Neural progenitor cell (in vitro differentiated cells): Measurements from ENCODE around the gene GNG7.
"Not testable (repeated sequence)": the region's sequence is repeated elsewhere in the genome, so short reads cannot be mapped to it uniquely, and the experiment has no call there.

Experiments used
- CTCF ChIP-seq: fragments of 200-600 bp; sonication (generic); IDR thresholded peaks from 2 replicates; pipeline ENCODE4 v1.5.1; 2017; ENCODE audit warnings: antibody characterized with exemption, mild to moderate bottlenecking
- EZH2 ChIP-seq: fragments of 200-600 bp; sonication (generic); IDR thresholded peaks from 2 replicates; pipeline ENCODE4 v1.6.1; 2017; ENCODE audit warnings: antibody characterized with exemption, mild to moderate bottlenecking, moderate library complexity
- EZH2phosphoT487 ChIP-seq: fragments of 200-600 bp; sonication (generic); IDR thresholded peaks from 2 replicates; pipeline ENCODE4 v1.6.1; 2017; ENCODE audit warnings: antibody characterized with exemption

- TF ChIP-seq CTCF, EZH2, EZH2phosphoT487: not testable (repeated sequence)
Measured at GRCh38 chr19:2463694-2464093, 238.8 kb downstream of the GNG7 start.
